ENCODE data around the gene FBXO48. TPM values are rescaled to one million over a fixed set of nuclear protein-coding genes. Genes with fewer than 3 reads are reported as not detected.

FBXO48 gene
- total RNA-seq, 2 experiments from 2014 or later = 1.5 to 6.8 TPM

- Histone ChIP-seq H4K20me1 (ENCODE audit: insufficient read depth, low read length) (no peaks in the 10 kb centered on the region), H3K4me3 (ENCODE audit: low read depth, low read length, poor library complexity, severe bottlenecking) (no peak overlapping the region), H3K9me2 (ENCODE audit: insufficient read depth, low read length) (no peaks in the 10 kb centered on the region), H3K9me3 (ENCODE audit: low read length) (peaks cover 29% of the 10 kb centered on the region), H3K79me2 (ENCODE audit: insufficient read depth, low read depth, low read length) (no peaks in the 10 kb centered on the region), H3K27ac (ENCODE audit: low read depth, low read length, poor library complexity, severe bottlenecking) (no peak overlapping the region), H3K4me1 (ENCODE audit: insufficient read depth, low read length, poor library complexity, severe bottlenecking) (peaks cover 70% of the 10 kb centered on the region), H3K36me3 (ENCODE audit: insufficient read depth, low read length) (peaks cover 14% of the 10 kb centered on the region), H3K4me2 (ENCODE audit: low read length) (no peak overlapping the region), H2AFZ (ENCODE audit: low read length) (0 out of 2 replicates have a peak overlapping the region, but pooled peaks have one; percentile 22)
- BruUV-seq (replicated peaks) = no TSS peak
- no peak for DNase-seq (ENCODE audit: low spot score)
- intact Hi-C loops (cut with micrococcal nuclease; ENCODE audit: unreplicated experiment) = no loop called here
- ChIA-PET CTCF (ENCODE audit: unreplicated experiment) (no interaction called here), POLR2A (interaction anchor here (0.9 to 11.7 kb wide), 5 partner anchors 9 to 47 kb away, joined by 3 to 103 read pairs (median 3); no protein-coding TSS in a partner anchor)
- TF ChIP-seq, protein P1, sequence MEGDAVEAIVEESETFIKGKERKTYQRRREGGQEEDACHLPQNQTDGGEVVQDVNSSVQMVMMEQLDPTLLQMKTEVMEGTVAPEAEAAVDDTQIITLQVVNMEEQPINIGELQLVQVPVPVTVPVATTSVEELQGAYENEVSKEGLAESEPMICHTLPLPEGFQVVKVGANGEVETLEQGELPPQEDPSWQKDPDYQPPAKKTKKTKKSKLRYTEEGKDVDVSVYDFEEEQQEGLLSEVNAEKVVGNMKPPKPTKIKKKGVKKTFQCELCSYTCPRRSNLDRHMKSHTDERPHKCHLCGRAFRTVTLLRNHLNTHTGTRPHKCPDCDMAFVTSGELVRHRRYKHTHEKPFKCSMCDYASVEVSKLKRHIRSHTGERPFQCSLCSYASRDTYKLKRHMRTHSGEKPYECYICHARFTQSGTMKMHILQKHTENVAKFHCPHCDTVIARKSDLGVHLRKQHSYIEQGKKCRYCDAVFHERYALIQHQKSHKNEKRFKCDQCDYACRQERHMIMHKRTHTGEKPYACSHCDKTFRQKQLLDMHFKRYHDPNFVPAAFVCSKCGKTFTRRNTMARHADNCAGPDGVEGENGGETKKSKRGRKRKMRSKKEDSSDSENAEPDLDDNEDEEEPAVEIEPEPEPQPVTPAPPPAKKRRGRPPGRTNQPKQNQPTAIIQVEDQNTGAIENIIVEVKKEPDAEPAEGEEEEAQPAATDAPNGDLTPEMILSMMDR (conservative IDR thresholded peaks at IDR 0.05; ENCODE audit: low read length) = no peak
- TF ChIP-seq EZH2phosphoT487 (IDR thresholded peaks at IDR 0.05; ENCODE audit: borderline replicate concordance, low read depth, low read length) = no peak
Measured at GRCh38 chr2:68413466-68413865, 53.6 kb downstream of the FBXO48 start.

DNA sequence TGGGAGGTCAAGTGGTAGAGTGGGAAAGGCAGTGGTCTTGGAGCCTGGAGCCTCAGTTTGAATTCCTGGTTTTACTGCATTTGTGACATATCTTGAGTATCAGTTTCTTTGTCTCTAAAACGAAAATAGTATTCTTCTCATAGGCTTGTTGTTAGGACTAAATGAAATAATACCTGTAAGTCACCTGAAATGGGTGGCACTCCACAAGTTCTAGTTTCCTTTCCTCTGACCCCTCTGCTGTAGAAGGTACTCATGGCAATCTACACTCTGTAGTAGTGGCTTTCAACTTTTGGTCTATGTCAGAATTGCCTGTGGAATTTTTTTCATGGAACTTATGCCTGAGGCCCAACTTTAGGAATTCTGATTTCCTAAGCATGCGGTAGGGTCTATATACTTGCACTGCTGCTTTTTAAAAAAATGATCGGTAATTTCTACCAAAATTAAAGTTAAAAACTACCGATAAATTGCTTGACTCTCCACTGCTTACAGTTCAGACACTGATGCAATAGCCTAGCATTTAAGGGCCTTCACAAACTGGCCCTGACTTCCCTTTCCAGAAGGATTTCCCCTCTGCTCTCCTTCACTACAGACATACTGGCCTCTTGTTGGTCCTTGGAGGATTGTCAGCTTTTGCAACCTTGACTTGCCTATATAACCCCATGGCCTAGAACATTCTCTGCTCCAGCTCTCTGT is 54.8 kb downstream of the FBXO48 start:
- Histone ChIP-seq H4K20me1 (ENCODE audit: insufficient read depth, low read length) (no peaks in the 10 kb centered on the region), H3K27ac (ENCODE audit: low read depth, low read length, poor library complexity, severe bottlenecking) (peak overlapping the region; percentile 92), H3K79me2 (ENCODE audit: insufficient read depth, low read depth, low read length) (no peaks in the 10 kb centered on the region), H3K9me3 (ENCODE audit: low read length) (peaks cover 28% of the 10 kb centered on the region), H3K4me1 (ENCODE audit: insufficient read depth, low read length, poor library complexity, severe bottlenecking) (peaks cover 59% of the 10 kb centered on the region), H3K4me2 (ENCODE audit: low read length) (peak overlapping the region; percentile 77), H2AFZ (ENCODE audit: low read length) (peak overlapping the region; percentile 65; the same call in 1 of the 2 replicates), H3K9me2 (ENCODE audit: insufficient read depth, low read length) (no peaks in the 10 kb centered on the region), H3K4me3 (ENCODE audit: low read depth, low read length, poor library complexity, severe bottlenecking) (peak overlapping the region; percentile 47), H3K36me3 (ENCODE audit: insufficient read depth, low read length) (peaks cover 14% of the 10 kb centered on the region)
- no TSS peak for BruUV-seq (replicated peaks)
- ChIA-PET CTCF (ENCODE audit: unreplicated experiment) (interaction anchor here (0.9 to 2.0 kb wide), 2 partner anchors 8 to 24 kb away, joined by 5 to 8 read pairs; no protein-coding TSS in a partner anchor), POLR2A (interaction anchor here (0.6 to 11.7 kb wide), 6 partner anchors 15 to 56 kb away, joined by 3 to 103 read pairs (median 8); partner anchors contain the start of gene PLEK)
- DNase-seq (ENCODE audit: low spot score) = no peak
- intact Hi-C loops (cut with micrococcal nuclease; ENCODE audit: unreplicated experiment) = no loop called here
- TF ChIP-seq EZH2phosphoT487 (IDR thresholded peaks at IDR 0.05; ENCODE audit: borderline replicate concordance, low read depth, low read length) = no peak
- TF ChIP-seq, protein P1 (conservative IDR thresholded peaks at IDR 0.05; ENCODE audit: low read length) = no peak
